HEK293 (cell line): Measurements from ENCODE around the gene RAD52.

Source experiments
- ATF2 ChIP-seq: fragments of 450-650 bp; formaldehyde crosslinking; IDR thresholded peaks from 2 replicates; pipeline ENCODE4 v1.5.1; 2016; ENCODE audit warnings: missing biosample characterization, missing genetic modification characterization, low read depth
- GFI1B ChIP-seq: fragments of 450-650 bp; formaldehyde crosslinking; IDR thresholded peaks from 2 replicates; pipeline ENCODE4 v1.5.1; 2016; ENCODE audit warnings: missing biosample characterization, missing genetic modification characterization
- PBX3 ChIP-seq: sonication (generic); formaldehyde crosslinking; IDR thresholded peaks from 2 replicates; pipeline ENCODE4 v1.8.1; 2022; ENCODE audit warnings: mild to moderate bottlenecking, moderate library complexity, missing genetic modification reagents
- SP3 ChIP-seq: fragments of 450-650 bp; formaldehyde crosslinking; IDR thresholded peaks from 2 replicates; pipeline ENCODE4 v1.5.1; 2016; ENCODE audit warnings: missing biosample characterization, missing genetic modification characterization
- ZBTB7A ChIP-seq: fragments of 450-650 bp; formaldehyde crosslinking; IDR thresholded peaks from 2 replicates; pipeline ENCODE4 v1.5.1; 2016; ENCODE audit warnings: low read depth, missing biosample characterization, missing genetic modification characterization
- ZFP41 ChIP-seq: fragments of 450-650 bp; formaldehyde crosslinking; IDR thresholded peaks from 2 replicates; pipeline ENCODE4 v1.5.1; 2016; ENCODE audit warnings: missing biosample characterization, missing genetic modification characterization, borderline replicate concordance
- ZIC2 ChIP-seq: fragments of 450-650 bp; formaldehyde crosslinking; IDR thresholded peaks from 2 replicates; pipeline ENCODE4 v1.5.1; 2016; ENCODE audit warnings: missing biosample characterization, missing genetic modification characterization
- ZNF221 ChIP-seq: fragments of 450-650 bp; formaldehyde crosslinking; IDR thresholded peaks from 2 replicates; pipeline ENCODE4 v1.5.1; 2017; ENCODE audit warnings: missing biosample characterization, missing genetic modification characterization, borderline replicate concordance
- ZNF239 ChIP-seq: fragments of 450-650 bp; formaldehyde crosslinking; IDR thresholded peaks from 2 replicates; pipeline ENCODE4 v1.5.1; 2016; ENCODE audit warnings: missing biosample characterization, missing genetic modification characterization
- ZNF510 ChIP-seq: fragments of 450-650 bp; formaldehyde crosslinking; IDR thresholded peaks from 2 replicates; pipeline ENCODE4 v1.5.1; 2018; ENCODE audit warnings: mild to moderate bottlenecking, missing genetic modification characterization, missing biosample characterization; ENCODE audit not compliant: insufficient replicate concordance
- ZNF549 ChIP-seq: fragments of 450-650 bp; IDR thresholded peaks from 2 replicates; pipeline ENCODE4 v1.5.1; 2018; ENCODE audit warnings: missing biosample characterization, missing genetic modification characterization, mild to moderate bottlenecking, inconsistent platforms, moderate library complexity
- ZNF600 ChIP-seq: fragments of 450-650 bp; formaldehyde crosslinking; IDR thresholded peaks from 2 replicates; pipeline ENCODE4 v1.5.1; 2016; ENCODE audit warnings: missing biosample characterization, missing genetic modification characterization
- ZNF830 ChIP-seq: fragments of 450-650 bp; IDR thresholded peaks from 2 replicates; pipeline ENCODE4 v1.5.0; 2018; ENCODE audit warnings: missing biosample characterization, missing genetic modification characterization, low read depth, mild to moderate bottlenecking, moderate library complexity
- TF ChIP-seq, protein P1 (sequence below): fragments of 450-650 bp; formaldehyde crosslinking; IDR thresholded peaks from 2 replicates; pipeline ENCODE4 v1.5.1; 2016; ENCODE audit warnings: missing biosample characterization, missing genetic modification characterization

GRCh38 chr12:915090-915489 is 34.4 kb downstream of the RAD52 start:
- TF ChIP-seq ZFP41 (tag by site-specific recombination): no peak
- TF ChIP-seq ZIC2 (tag by site-specific recombination): no peak
- TF ChIP-seq, protein P1, sequence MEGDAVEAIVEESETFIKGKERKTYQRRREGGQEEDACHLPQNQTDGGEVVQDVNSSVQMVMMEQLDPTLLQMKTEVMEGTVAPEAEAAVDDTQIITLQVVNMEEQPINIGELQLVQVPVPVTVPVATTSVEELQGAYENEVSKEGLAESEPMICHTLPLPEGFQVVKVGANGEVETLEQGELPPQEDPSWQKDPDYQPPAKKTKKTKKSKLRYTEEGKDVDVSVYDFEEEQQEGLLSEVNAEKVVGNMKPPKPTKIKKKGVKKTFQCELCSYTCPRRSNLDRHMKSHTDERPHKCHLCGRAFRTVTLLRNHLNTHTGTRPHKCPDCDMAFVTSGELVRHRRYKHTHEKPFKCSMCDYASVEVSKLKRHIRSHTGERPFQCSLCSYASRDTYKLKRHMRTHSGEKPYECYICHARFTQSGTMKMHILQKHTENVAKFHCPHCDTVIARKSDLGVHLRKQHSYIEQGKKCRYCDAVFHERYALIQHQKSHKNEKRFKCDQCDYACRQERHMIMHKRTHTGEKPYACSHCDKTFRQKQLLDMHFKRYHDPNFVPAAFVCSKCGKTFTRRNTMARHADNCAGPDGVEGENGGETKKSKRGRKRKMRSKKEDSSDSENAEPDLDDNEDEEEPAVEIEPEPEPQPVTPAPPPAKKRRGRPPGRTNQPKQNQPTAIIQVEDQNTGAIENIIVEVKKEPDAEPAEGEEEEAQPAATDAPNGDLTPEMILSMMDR (tag by site-specific recombination): no peak
- no peak for TF ChIP-seq ZNF221 (tag by site-specific recombination)
- no peak for TF ChIP-seq ZNF600 (tag by site-specific recombination)
- TF ChIP-seq PBX3 (CRISPR knock-in tag): no peak
- TF ChIP-seq SP3: no peak
- TF ChIP-seq GFI1B (tag by site-specific recombination): no peak
- TF ChIP-seq ZNF510 (tag by site-specific recombination): no peak
- TF ChIP-seq ATF2 (tag by site-specific recombination): no peak
- no peak for TF ChIP-seq ZNF549
- TF ChIP-seq ZNF239 (tag by site-specific recombination): no peak
- TF ChIP-seq ZNF830 (tag by site-specific recombination): no peak
- no peak for TF ChIP-seq ZBTB7A
